H4 (cell line): ENCODE data around the gene COG8. TPM values are rescaled to one million over a fixed set of nuclear protein-coding genes. Genes with fewer than 3 reads are reported as not detected.
"Not testable (repeated sequence)": the region's sequence is repeated elsewhere in the genome, so short reads cannot be mapped to it uniquely, and the experiment has no call there.

Experiments
- DNase-seq: peaks from one replicate; pipeline ENCODE4 v3.0.0-alpha.2; 2015; ENCODE audit warnings: low spot score
- total RNA-seq: library from RNA; depleted of rRNA; stranded (reverse); fragments of >200 nt; shearing (Covaris generic); gene quantifications from 2 replicates; pipeline ENCODE4 v1.2.3, GENCODE V29; 2014; rRNA removed

COG8 gene, protein sequence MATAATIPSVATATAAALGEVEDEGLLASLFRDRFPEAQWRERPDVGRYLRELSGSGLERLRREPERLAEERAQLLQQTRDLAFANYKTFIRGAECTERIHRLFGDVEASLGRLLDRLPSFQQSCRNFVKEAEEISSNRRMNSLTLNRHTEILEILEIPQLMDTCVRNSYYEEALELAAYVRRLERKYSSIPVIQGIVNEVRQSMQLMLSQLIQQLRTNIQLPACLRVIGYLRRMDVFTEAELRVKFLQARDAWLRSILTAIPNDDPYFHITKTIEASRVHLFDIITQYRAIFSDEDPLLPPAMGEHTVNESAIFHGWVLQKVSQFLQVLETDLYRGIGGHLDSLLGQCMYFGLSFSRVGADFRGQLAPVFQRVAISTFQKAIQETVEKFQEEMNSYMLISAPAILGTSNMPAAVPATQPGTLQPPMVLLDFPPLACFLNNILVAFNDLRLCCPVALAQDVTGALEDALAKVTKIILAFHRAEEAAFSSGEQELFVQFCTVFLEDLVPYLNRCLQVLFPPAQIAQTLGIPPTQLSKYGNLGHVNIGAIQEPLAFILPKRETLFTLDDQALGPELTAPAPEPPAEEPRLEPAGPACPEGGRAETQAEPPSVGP
- total RNA-seq = 28.8 and 30.8 TPM in 2 replicates

DNA sequence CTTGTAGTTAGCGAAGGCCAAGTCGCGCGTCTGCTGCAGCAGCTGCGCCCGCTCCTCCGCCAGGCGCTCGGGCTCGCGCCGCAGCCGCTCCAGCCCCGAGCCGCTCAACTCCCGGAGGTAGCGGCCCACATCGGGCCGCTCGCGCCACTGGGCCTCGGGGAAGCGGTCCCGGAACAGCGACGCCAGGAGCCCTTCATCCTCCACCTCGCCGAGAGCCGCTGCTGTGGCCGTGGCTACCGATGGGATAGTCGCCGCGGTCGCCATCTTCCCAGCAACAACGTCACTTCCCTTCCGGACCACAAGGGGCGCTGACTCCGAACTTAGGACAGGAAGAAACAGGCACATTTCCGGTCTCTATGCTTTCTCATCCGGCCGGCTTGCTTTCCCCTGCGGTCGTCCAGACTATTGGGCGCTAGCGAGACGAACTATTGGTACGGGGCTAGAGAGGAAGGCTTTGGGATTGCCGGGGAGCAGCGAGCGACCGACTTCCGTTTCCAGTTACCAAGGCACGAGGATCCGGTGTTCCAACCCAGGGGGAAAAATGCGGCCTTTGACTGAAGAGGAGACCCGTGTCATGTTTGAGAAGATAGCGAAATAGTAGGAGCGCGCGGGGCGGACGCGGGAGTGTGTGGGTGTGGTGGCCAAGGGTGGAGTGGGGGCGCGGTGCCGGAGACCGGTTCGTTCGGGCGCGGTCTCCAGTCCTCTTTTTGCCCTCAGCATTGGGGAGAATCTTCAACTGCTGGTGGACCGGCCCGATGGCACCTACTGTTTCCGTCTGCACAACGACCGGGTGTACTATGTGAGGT lies at the start of gene COG8, which contains the start of gene NIP7:
COG8 (minus strand) TSS at position 276 of the 806 bp plus-strand sequence; CDS start at position 264, 12 bp downstream.
NIP7 (plus strand) TSS at position 484 of the 806 bp plus-strand sequence; CDS start at position 542, 58 bp downstream.
- peak; percentile 98 for DNase-seq

DNA sequence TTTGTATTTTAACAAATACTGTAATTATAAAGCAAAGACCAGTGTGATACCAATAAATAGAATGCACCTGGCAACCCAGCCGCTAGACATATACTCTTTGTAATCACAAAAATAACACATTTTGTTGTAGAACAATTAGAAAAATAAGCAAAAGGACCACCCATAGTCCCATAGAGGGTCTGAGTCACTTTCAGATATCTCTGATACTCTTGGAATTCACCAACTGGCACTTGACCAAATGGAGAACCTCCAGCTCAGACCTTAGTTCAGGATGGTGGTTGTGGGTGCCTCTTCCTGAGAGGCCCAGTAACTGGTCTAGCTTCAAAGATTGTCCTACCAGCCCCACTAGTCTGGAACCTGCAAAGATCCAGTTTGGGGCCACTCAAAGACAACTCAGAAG lies 47.2 kb upstream of the COG8 start:
- no peak for DNase-seq

DNA sequence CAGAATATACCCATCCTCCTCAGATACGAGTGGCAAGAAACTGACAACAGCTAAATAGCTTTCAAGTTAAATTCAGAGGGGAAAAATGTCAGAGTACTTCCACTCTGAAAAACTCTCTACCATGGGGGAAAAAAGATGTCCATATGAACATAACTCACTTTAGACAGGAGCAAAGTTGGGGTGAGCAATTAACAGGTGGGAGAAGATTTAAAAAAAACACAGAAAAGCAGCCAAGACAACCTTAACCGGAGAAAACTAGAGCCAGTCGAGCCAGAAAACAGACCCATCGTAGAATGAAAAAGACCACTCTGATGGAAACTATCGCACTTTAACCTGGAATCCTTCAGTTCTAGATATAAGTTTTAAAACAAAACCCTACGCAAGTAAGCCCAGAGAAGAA lies 45.6 kb upstream of the COG8 start:
- no peak for DNase-seq

DNA sequence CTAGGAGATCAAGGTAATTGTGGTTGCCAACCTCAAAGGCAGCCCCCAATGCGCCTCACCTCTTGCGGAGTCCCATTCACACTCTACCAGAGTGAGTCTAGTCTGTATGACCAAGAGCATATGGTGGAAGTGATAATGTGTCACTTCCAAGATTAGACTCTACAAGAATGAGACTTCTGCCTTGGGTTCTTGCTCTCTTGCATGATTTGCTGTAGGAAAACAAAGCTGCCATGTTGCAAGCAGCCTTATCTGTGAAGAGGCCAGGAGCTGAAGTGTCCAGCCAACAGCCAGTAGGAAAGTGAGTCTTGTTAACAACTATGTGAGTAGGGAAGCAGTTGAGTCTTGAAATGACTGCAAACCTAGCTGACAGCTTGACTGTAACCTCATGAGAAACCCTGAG lies 43.1 kb upstream of the COG8 start:
- DNase-seq = no peak

DNA sequence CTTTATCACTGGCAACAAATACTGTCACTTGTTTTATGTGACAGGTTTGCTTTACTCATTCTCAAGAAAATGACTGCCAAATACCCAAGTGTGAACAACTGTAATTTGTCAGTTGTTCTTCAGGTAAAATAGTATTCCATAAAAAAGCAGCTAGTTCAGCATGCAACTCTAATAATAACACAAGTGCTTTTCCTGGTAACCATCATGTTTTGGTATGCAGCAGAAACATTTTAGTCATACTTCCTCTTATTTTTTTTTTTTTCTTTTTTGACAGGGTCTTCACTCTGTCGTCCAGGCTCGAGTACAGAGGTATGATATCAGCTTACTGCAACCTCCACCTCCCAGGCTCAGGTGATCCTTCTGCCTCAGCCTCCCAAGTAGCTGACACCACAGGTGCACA lies 41.9 kb upstream of the COG8 start:
- no peak for DNase-seq

DNA sequence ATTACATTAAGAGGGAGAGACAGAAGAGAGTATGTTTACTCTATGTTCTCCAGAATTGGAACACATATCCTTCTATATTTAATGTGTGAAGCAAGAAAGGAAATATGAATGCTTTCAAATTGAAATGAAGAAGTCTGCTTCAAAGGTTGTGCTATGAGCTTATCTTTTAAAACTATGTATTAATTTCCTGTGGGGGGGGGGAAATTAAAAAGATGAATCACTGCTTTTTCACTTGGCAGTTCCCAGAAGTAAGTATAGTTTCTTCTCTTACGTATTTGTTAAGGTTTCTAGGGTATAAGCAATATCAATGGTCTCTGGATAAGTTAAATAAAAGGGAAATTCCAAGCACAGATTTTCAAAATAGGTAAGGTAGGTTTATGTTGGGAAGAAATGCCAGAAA lies 39.4 kb upstream of the COG8 start:
- no peak for DNase-seq

DNA sequence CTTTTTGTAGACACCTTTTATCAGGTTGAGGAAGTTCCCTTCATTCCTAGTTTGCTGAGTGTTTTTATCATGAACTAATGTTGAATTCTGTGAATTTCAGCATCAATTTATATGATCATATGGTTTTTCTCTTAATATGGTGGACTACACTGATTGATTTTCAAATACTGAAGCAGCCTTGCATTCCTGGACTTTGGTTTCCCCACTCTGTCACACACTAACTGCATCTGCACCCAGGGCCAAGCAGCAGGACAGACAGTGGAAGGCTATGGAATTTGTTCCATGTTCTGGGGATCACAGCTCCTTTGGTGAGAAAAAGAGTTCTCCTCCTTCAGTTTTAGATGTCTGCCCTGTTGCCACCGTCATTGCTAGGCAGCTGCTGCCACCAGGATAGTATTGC lies 38.7 kb upstream of the COG8 start:
- no peak for DNase-seq

DNA sequence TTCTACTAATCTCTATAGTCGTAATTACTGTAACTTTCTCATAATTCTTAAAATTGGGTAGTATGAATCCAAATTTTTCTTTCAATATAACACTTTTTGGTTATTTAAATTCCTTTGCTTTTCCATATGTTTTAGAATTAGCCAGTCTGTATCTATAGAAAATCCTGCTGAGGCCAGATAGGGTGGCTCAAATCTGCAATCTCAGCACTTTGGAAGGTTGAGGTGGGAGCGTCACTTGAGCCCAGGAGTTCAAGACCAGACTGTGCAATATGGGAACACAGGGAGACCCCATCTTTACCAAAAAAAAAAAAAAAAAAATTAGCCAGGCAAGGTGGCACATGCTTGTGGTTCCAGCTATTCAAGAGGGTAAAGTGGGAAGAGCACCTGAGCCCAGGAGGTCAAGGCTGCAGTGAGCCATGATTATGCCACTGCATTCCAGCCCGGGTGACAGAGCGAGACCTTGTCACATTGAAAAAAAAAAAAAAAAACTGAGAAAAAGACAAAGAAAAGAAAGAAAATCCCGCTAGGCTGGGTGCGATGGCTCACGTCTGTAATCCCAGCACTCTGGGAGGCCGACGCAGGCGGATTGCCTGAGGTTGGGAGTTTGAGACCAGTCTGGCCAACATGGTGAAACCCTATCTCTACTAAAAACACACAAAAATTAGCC lies 37.2 kb upstream of the COG8 start:
- DNase-seq = no peak

DNA sequence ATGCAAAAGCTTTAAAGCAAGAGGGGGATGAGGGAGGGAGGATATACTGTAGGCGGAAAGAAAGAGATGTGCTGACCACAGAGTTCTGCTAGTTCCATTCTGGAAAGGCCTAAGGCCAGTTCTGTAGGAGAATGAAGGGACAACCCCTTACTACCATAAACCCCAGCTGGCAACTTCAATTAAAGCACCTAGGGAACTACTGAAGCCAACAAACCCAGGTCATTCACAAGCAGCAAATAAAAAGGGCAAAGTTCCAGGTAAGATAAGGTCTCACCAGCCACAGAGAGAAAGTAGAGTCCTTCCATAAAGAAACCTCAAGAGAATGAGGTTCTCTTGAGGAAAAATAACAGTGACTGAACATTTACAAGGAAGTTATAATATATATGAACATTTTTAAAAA lies 33.7 kb upstream of the COG8 start:
- DNase-seq = no peak

DNA sequence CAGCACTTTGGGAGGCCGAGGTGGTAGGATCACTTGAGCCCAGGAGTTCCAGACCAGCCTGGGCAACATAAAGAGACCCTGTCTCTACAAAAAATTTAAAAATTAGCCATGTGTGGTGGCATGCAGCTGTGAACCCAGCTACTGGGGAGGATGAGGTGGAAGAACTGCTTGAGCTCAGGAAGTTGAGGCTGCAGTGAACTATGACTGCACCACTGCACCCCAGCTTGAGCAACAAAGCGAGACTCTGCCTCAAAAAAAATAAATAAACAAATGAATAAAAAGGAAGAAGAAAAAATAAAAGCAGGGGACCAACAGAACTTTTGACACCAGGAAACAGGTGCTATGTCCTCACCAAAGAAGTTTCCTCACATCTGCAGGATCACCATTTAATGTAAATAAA lies 32.2 kb upstream of the COG8 start:
- no peak for DNase-seq

DNA sequence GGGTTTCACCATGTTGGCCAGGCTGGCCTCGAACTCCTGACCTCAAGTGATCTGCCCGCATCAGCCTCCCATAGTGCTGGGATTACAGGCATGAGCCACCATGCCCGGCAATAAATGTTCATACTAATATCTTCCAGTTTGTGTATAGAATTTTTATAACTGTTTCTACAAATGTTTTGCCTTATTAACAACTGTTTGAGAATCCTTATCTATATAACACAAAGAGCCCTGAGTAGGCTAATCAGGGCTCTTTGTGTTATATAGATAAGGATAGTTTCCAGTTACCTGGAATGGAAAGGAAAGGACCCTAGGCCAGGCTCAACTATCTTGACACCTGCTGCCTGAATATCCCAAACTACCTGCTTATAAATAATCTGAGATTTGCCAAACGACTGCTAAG lies 29.5 kb upstream of the COG8 start:
- no peak for DNase-seq

DNA sequence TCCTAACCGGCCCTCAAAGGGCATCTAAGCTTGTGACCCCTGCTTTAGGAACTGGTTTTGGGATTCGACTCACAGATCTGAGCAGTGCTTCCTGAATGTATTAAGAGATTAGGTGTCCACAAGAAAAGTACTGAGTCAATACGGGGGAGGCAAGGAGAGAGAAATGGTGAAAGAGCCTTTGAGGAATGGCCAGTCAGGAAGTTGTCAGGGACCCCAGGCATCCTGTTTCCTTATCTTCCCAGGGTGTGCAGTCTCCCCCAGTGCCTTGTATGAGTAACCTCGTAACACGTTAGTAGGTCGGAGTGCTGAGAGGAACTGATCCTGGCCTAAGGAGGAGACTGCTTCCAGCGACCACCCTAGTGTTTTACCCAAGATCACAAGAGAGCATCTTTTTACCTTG lies 28.6 kb upstream of the COG8 start:
- no peak for DNase-seq

DNA sequence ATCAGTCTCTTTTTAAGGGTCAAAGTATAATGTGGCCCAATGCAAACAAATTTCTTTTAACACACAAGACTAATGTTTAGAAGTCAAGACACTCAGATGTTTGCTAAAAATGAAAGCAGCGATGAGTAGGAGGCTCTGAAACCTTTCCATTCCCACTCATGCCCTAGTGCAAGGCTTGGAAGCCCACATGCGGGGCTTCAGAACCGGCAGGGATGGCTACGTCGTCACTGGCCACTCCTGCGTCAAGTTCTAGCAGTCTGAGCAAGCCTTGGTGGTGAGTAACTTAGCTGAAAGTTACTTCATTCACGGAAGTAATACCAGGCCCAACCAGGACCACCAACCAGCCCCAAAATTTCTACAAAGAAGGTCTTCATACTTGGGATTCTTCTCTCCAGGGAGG lies 27.1 kb upstream of the COG8 start:
- DNase-seq = no peak

DNA sequence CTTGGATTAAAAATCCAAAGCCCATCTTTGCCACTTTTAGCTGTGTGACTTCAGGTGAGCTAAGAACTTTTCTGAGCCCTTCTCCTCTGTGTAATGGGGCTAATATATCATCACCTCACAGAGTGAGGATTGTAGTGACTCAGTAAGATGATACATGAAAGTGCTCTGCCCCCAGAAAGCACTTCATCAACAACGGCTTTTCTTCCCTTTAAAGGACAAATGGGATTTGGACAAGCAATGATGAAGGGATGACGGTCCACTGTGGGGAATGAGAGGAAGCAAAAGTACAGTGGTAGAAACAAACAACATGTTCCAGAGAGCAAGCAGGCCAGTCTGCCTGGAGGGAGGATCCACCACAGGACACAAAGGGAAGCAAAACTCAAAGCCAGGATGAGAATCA lies 26.5 kb upstream of the COG8 start:
- DNase-seq = no peak

DNA sequence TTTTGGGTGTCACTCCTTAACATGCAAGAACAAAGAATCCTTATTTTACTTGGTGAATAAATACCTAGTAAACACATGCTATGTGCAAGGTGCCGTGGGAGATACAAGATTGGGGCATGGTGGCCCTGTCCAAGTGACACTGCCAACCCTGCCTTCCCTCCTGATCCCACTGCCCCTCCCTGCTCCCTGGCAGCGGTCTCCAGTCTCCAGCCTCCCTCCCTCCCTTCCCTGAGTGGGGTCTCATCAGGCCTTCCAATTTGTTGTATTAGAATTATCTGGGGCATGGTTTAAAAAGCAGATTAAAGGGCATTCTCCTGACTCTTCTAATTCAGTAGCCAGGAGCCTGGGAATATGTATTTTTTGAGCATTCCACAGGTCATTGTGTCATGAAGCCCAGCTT lies 24.7 kb upstream of the COG8 start:
- DNase-seq = no peak

DNA sequence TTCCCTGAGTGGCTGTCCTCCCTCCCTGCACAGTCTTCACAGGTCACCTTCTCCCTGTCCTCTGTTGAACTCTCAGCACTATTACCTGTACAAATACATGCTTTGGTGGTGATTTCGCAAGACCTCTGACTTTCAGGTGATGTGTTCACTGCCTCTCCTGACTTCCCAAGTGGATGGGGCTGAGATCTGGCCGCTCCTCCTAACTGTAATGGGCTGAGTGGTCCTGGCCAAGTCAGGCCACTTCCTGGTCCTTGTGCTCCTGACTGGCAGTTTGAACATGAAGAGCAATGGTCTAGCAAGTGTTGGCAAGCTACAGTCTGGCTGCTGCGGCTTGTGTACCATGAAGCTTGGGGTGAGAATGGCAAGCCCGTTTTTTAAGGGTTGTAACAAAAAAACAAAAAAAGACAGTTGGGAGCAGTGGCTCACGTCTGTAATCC lies 23.9 kb upstream of the COG8 start:
- no peak for DNase-seq

DNA sequence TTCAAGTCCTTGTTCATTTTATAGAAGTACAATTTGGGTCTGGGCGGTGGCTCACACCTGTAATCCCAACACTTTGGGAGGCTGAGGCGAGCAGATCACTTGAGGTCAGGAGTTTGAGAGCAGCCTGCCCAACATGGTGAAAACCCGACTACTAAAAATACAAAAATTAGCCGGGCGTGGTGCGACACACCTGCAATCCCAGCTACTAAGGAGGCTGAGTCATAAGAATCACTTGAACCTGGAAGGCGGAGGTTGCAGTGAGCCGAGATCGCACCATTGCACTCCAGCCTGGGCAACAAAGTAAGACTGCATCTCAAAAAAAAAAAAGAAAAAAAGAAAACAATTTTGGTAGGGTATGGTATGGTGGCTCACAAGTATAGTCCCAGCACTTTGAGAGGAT lies 20.7 kb upstream of the COG8 start:
- not testable (repeated sequence) for DNase-seq

DNA sequence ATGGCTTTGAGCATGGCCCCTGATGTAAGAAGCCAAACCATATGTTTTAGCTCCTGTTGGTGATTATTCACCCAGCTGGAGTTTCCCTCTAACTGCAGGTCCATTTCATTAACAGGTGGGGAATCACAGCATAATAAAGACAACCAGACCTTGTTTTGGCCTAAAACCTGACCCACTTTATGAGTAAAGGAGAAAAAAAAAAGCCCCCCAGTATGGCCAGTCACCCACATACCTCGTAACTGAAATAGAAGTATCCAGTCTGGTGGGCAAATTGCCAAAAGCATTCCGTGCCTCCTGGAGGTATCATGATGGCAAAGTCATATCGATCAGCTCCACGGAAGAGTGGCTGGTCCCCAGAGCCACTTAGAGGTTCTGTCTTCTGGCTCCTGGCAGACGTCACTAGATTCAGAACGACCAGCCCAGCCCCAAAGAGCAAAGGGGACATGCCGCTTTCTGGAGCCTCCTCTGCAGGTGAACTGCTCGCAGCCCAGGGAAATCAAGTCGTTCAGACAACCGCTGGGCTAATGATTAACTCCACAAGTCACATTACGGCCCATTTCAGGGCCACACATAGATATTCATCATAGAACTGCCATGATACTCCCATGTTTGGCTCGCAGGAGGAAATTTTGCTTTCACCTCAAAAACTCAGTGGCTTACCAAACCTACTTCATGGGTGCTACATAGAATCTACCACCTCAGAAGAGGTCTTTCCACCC lies 12.1 kb upstream of the COG8 start, which contains the start of gene TMED6:
TMED6 (minus strand) TSS at position 478 of the 719 bp plus-strand sequence; CDS start at position 445, 33 bp downstream.
- no peak for DNase-seq

DNA sequence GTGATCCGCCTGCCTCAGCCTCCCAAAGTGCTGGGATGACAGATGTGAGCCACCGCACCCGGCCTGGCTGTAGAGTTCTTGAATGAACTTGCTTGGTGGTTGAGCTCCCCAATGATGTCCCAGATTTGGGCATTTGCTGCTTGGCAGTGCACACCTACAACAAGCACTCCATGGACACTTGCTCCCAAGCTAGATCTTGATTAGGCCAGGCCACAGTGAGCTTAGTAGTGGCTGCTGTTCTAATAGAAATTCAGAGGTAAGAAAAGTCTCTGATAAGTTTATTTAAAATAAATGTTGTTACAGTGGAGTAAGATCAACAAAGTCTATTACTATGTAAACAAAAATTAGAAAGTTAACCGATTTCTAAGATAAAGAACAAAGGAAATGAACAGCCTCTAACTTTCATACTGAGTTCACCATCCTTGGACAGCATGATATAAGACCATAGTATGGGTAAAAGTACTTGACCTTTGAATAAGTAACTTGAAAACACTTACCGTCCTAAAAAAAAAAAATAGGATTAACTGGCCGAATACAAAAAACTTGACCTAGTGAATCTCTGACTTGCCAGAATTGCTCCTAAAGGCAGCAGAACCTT lies 11.3 kb upstream of the COG8 start:
- DNase-seq = no peak

DNA sequence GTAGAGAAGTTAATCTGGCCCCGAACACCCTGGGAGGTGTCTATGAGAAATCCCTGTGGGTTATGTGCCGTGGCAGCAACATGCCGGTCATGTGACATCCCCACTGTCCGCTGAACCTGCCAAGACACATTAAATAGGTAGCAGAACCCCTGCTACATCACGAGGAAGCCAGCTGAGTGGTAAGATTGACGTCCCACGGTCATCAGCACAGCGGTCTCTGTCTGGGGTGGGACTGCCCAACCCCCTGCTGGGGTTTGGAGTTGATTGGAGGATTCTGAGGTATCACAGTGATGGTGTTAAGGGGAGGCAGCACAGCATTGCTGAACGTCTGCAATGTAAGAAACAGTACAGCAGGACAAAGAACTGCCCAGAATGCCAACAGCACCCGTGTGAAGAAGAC lies 10.2 kb upstream of the COG8 start:
- no peak for DNase-seq

DNA sequence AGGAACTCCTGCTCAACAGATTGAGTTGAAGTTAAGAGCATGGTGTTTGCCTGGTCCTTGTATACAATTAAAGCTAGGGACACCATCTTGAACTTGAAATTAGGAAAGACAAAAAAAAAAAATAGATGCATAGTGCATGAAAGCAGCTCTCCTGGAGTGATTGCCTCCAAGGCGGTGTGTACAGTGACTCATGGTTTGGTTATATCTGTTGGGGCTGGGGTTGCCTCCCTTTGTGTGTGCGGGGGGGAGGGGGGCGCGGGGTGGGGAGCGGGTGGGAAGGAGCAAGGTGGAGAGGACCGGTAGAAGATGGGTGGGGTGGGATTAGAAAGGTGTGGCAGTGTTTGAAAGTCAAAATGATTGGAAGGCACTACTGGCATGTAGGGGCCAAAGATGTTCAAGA lies 8.9 kb upstream of the COG8 start:
- no peak for DNase-seq
